OCI-LY1 (cell line): ENCODE data around the gene LRRC31.

ENCODE experiments used
- H2AFZ ChIP-seq: fragments of 200-600 bp; sonication (generic), shearing (Covaris generic); 2 replicates; pipeline ENCODE4 v1.6.0; 2014; ENCODE audit warnings: antibody characterized with exemption, mild to moderate bottlenecking, low read length
- H3F3A ChIP-seq: fragments of 200-600 bp; sonication (generic), shearing (Covaris generic); 2 replicates; pipeline ENCODE4 v1.6.0; 2014; ENCODE audit warnings: mild to moderate bottlenecking, antibody characterized with exemption, low read length, moderate library complexity; ENCODE audit not compliant: insufficient read depth
- H3K27ac ChIP-seq: fragments of 200-600 bp; sonication (generic); 2 replicates; pipeline ENCODE4 v1.5.1; 2014; ENCODE audit warnings: low read length, mixed run types, mild to moderate bottlenecking, low read depth; ENCODE audit not compliant: poor library complexity, severe bottlenecking
- H3K27me3 ChIP-seq: fragments of 200-600 bp; sonication (generic); 2 replicates; pipeline ENCODE4 v1.6.0; 2014; ENCODE audit warnings: antibody characterized with exemption, mild to moderate bottlenecking, low read length, moderate library complexity; ENCODE audit not compliant: insufficient read depth
- H3K36me3 ChIP-seq: fragments of 200-600 bp; sonication (generic); 2 replicates; pipeline ENCODE4 v1.6.1; 2014; ENCODE audit warnings: mild to moderate bottlenecking, antibody characterized with exemption, low read length, moderate library complexity, mixed read lengths; ENCODE audit not compliant: insufficient read depth
- H3K4me1 ChIP-seq: fragments of 200-600 bp; sonication (generic); 2 replicates; pipeline ENCODE4 v1.5.1; 2014; ENCODE audit warnings: mild to moderate bottlenecking, low read length, moderate library complexity; ENCODE audit not compliant: insufficient read depth, severe bottlenecking
- H3K4me2 ChIP-seq: fragments of 200-600 bp; sonication (generic), shearing (Covaris generic); 2 replicates; pipeline ENCODE4 v1.6.1; 2014; ENCODE audit warnings: low read length
- H3K4me3 ChIP-seq: fragments of 200-600 bp; sonication (generic); 2 replicates; pipeline ENCODE4 v1.5.1; 2014; ENCODE audit warnings: low read length, low read depth, mild to moderate bottlenecking, mixed read lengths; ENCODE audit not compliant: poor library complexity, severe bottlenecking
- H3K79me2 ChIP-seq: fragments of 200-600 bp; shearing (Covaris generic); 2 replicates; pipeline ENCODE4 v1.6.1; 2016; ENCODE audit warnings: mixed run types, low read length, mixed read lengths; ENCODE audit not compliant: insufficient read depth
- H3K9ac ChIP-seq: fragments of 200-600 bp; sonication (generic), shearing (Covaris generic); 2 replicates; pipeline ENCODE4 v1.6.1; 2014; ENCODE audit warnings: mild to moderate bottlenecking, low read length, mixed read lengths
- H3K9me2 ChIP-seq: fragments of 200-600 bp; sonication (generic), shearing (Covaris generic); 2 replicates; pipeline ENCODE4 v1.6.1; 2014; ENCODE audit warnings: low read depth, mild to moderate bottlenecking, low read length, mixed read lengths
- H3K9me3 ChIP-seq: fragments of 200-600 bp; shearing (Covaris generic); 2 replicates; pipeline ENCODE4 v1.6.1; 2014; ENCODE audit warnings: low read length, mixed read lengths
- H4K20me1 ChIP-seq: fragments of 200-600 bp; sonication (generic), shearing (Covaris generic); 2 replicates; pipeline ENCODE4 v1.6.0; 2016; ENCODE audit warnings: mild to moderate bottlenecking, low read length; ENCODE audit not compliant: insufficient read depth
- EZH2 ChIP-seq: fragments of 200-600 bp; sonication (generic), shearing (Covaris generic); IDR thresholded peaks from 2 replicates; pipeline ENCODE4 v1.8.0; 2017; ENCODE audit warnings: borderline replicate concordance, mixed run types, mild to moderate bottlenecking, antibody characterized with exemption, low read length, moderate library complexity, mixed read lengths
- TF ChIP-seq, protein P1 (sequence below): fragments of 200-600 bp; sonication (generic), shearing (Covaris generic); IDR thresholded peaks from 2 replicates; pipeline ENCODE4 v1.5.1; 2017; ENCODE audit warnings: mild to moderate bottlenecking, antibody characterized with exemption, low read length, moderate library complexity, mixed read lengths

The LRRC31 gene

GRCh38 chr3:169871129-169871886, 1.6 kb upstream of the LRRC31 start:
- no peaks in the 10 kb centered on the region for H3F3A ChIP-seq
- no peaks in the 10 kb centered on the region for H3K27me3 ChIP-seq
- H3K4me3 ChIP-seq, result no peak overlapping the region
- TF ChIP-seq, protein P1, sequence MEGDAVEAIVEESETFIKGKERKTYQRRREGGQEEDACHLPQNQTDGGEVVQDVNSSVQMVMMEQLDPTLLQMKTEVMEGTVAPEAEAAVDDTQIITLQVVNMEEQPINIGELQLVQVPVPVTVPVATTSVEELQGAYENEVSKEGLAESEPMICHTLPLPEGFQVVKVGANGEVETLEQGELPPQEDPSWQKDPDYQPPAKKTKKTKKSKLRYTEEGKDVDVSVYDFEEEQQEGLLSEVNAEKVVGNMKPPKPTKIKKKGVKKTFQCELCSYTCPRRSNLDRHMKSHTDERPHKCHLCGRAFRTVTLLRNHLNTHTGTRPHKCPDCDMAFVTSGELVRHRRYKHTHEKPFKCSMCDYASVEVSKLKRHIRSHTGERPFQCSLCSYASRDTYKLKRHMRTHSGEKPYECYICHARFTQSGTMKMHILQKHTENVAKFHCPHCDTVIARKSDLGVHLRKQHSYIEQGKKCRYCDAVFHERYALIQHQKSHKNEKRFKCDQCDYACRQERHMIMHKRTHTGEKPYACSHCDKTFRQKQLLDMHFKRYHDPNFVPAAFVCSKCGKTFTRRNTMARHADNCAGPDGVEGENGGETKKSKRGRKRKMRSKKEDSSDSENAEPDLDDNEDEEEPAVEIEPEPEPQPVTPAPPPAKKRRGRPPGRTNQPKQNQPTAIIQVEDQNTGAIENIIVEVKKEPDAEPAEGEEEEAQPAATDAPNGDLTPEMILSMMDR, result no peak
- TF ChIP-seq EZH2, result no peak
- no peak overlapping the region for H3K9ac ChIP-seq
- no peaks in the 10 kb centered on the region for H3K4me1 ChIP-seq
- peaks cover 9% of the 10 kb centered on the region for H3K9me3 ChIP-seq
- no peak overlapping the region for H3K4me2 ChIP-seq
- H3K9me2 ChIP-seq, result no peaks in the 10 kb centered on the region
- no peaks in the 10 kb centered on the region for H4K20me1 ChIP-seq
- H2AFZ ChIP-seq, result no peak overlapping the region
- H3K79me2 ChIP-seq, result no peaks in the 10 kb centered on the region
- no peak overlapping the region for H3K27ac ChIP-seq
- peaks cover 3% of the 10 kb centered on the region; the same call in 1 of the 2 replicates for H3K36me3 ChIP-seq

GRCh38 chr3:169868369-169868768, 1.4 kb downstream of the LRRC31 start:
- no peak overlapping the region for H3K27ac ChIP-seq
- no peaks in the 10 kb centered on the region for H4K20me1 ChIP-seq
- no peaks in the 10 kb centered on the region for H3K27me3 ChIP-seq
- H3K79me2 ChIP-seq, result no peaks in the 10 kb centered on the region
- no peak for TF ChIP-seq EZH2
- TF ChIP-seq, protein P1, result no peak
- no peaks in the 10 kb centered on the region for H3K9me2 ChIP-seq
- no peak overlapping the region for H2AFZ ChIP-seq
- no peak overlapping the region for H3K4me3 ChIP-seq
- no peaks in the 10 kb centered on the region for H3K9me3 ChIP-seq
- H3K36me3 ChIP-seq, result no peaks in the 10 kb centered on the region
- 0 out of 2 replicates have a peak, but pooled peaks cover 5% of the 10 kb centered on the region for H3F3A ChIP-seq
- no peak overlapping the region for H3K9ac ChIP-seq
- H3K4me2 ChIP-seq, result no peak overlapping the region
- H3K4me1 ChIP-seq, result peaks cover 26% of the 10 kb centered on the region

DNA sequence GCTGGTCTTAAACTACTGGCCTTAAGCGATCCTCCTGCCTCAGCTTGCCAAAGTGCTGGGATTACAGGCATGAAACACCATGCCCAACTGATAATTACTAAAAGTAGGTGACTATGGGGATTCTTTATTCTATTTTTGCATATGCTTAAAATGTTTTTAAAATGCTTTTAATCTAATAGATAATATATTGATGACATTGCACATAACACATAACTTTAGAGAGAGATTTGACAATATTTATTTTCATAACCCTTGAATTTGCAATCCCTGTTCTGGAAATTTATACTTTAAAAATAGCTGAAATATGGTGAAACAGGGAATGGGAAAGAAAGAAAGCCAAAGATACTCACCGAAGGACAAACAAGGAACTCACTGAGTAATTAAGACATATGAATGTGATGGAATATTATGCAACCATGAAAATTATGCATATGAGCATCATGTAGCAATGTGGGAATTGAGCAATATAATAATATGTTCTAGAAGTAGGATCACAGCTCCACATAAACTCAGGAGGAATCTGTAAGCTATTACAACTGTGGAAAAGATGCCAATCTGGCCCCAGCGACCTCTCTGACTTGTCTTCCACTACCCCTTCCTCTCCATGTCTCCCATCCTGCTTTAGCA, 2.0 kb downstream of the LRRC31 start:
- no peak overlapping the region for H3K4me3 ChIP-seq
- TF ChIP-seq, protein P1, result no peak
- no peak for TF ChIP-seq EZH2
- no peaks in the 10 kb centered on the region for H3K27me3 ChIP-seq
- no peak overlapping the region for H3K27ac ChIP-seq
- no peaks in the 10 kb centered on the region for H3K9me3 ChIP-seq
- H3K9me2 ChIP-seq, result no peaks in the 10 kb centered on the region
- no peak overlapping the region for H2AFZ ChIP-seq
- H3K79me2 ChIP-seq, result no peaks in the 10 kb centered on the region
- H3K4me1 ChIP-seq, result peaks cover 30% of the 10 kb centered on the region
- H4K20me1 ChIP-seq, result no peaks in the 10 kb centered on the region
- H3K36me3 ChIP-seq, result no peaks in the 10 kb centered on the region
- no peak overlapping the region for H3K4me2 ChIP-seq
- H3F3A ChIP-seq, result 0 out of 2 replicates have a peak, but pooled peaks cover 5% of the 10 kb centered on the region
- H3K9ac ChIP-seq, result no peak overlapping the region
